HFF-Myc (cell line): Measurements from ENCODE around the gene COX4I1.

ENCODE experiments used
- DNase-seq: peaks from one replicate; pipeline ENCODE4 v3.0.0-alpha.2; 2011; ENCODE audit warnings: low read depth; ENCODE audit errors: extremely low read depth
- H3K4me3 ChIP-seq: replicated peaks from 2 replicates; pipeline ENCODE4 v1.5.1; 2011; ENCODE audit warnings: low read depth, mild to moderate bottlenecking, control low read depth, low read length
- CTCF ChIP-seq: IDR thresholded peaks from 2 replicates; pipeline ENCODE4 v1.5.1; 2012; ENCODE audit warnings: mild to moderate bottlenecking, low read depth, low read length, control low read depth; ENCODE audit errors: missing control alignments

COX4I1 gene

GRCh38 chr16:85767531-85767930 lies 32.0 kb upstream of the COX4I1 start:
- DNase-seq = no peak
- TF ChIP-seq CTCF = no peak
- no peak overlapping the region for H3K4me3 ChIP-seq

GRCh38 chr16:85768199-85768598 lies 31.3 kb upstream of the COX4I1 start:
- no peak overlapping the region for H3K4me3 ChIP-seq
- no peak for TF ChIP-seq CTCF
- no peak for DNase-seq

GRCh38 chr16:85770741-85771140 lies 28.8 kb upstream of the COX4I1 start:
- no peak for TF ChIP-seq CTCF
- no peak for DNase-seq
- H3K4me3 ChIP-seq = no peak overlapping the region

GRCh38 chr16:85773044-85773443 lies 26.5 kb upstream of the COX4I1 start:
- TF ChIP-seq CTCF = no peak
- DNase-seq = no peak
- H3K4me3 ChIP-seq = no peak overlapping the region

GRCh38 chr16:85774136-85774535 lies 25.4 kb upstream of the COX4I1 start:
- no peak overlapping the region for H3K4me3 ChIP-seq
- DNase-seq = no peak
- TF ChIP-seq CTCF = no peak

- H3K4me3 ChIP-seq = no peak overlapping the region
- TF ChIP-seq CTCF = no peak
- no peak for DNase-seq
These were observed 24.7 kb upstream of the COX4I1 start for GRCh38 chr16:85774811-85775210.

- DNase-seq = no peak
These were observed 21.7 kb upstream of the COX4I1 start for GRCh38 chr16:85777583-85778310.

More at GRCh38 chr16:85777583-85778310, 21.7 kb upstream of the COX4I1 start:
- no peak overlapping the region for H3K4me3 ChIP-seq
- TF ChIP-seq CTCF = no peak
